ENCODE measurements around the gene NEGR1.

The NEGR1 gene

GRCh38 chr1:72281637-72282270 is 585 bp downstream of the NEGR1 start:
- in situ Hi-C loops (cut with MboI; ENCODE audit: low pct_unique_long_range_greater_than_20kb, low sequenced_read_pairs, unreplicated experiment): no loop called here
- TF ChIP-seq, protein P1, sequence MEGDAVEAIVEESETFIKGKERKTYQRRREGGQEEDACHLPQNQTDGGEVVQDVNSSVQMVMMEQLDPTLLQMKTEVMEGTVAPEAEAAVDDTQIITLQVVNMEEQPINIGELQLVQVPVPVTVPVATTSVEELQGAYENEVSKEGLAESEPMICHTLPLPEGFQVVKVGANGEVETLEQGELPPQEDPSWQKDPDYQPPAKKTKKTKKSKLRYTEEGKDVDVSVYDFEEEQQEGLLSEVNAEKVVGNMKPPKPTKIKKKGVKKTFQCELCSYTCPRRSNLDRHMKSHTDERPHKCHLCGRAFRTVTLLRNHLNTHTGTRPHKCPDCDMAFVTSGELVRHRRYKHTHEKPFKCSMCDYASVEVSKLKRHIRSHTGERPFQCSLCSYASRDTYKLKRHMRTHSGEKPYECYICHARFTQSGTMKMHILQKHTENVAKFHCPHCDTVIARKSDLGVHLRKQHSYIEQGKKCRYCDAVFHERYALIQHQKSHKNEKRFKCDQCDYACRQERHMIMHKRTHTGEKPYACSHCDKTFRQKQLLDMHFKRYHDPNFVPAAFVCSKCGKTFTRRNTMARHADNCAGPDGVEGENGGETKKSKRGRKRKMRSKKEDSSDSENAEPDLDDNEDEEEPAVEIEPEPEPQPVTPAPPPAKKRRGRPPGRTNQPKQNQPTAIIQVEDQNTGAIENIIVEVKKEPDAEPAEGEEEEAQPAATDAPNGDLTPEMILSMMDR (IDR thresholded peaks at IDR 0.05; ENCODE audit: extremely low read depth, insufficient read depth, missing control alignments): no peak
- no peak for DNase-seq (ENCODE audit: low spot score)

DNA sequence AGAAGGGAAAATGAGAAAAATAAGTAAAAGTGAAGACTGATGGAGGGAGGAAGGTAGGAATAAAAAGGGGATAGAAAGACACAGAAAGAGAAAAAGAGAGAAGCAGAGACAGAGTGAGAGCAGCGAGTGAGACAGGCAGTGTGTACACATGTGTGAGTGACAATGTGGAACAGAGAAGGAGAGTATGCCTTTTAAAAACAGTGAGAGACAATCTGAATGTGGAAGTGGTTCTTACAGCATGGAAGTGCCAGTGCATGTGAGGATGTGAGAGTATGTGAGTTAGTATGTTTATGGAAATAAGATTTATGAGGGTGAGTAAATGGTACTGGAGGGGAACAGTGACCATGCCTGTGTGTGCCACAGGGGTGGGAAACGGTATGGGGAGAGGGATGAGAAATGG is 1.2 kb downstream of the NEGR1 start:
- in situ Hi-C loops (cut with MboI; ENCODE audit: low pct_unique_long_range_greater_than_20kb, low sequenced_read_pairs, unreplicated experiment): no loop called here
- TF ChIP-seq, protein P1 (IDR thresholded peaks at IDR 0.05; ENCODE audit: extremely low read depth, insufficient read depth, missing control alignments): no peak

DNA sequence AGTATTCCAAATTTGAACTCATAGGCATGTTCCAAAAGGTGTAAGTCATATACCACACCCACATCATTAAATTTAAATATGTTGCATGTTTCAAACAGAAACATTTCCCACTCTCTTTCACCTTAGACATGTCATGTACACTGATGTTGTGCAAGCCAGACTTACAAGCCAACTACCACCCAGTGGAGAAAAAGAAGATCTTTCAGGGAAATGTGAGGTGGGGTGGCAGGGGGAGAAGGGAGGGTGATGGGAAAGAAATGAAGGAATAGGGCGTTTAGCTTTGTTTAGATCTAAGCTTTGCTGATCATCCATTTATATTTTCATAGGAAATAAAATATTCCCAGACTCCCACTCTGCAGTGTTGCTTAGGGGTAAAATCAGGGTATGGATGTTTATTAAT is 1.6 kb downstream of the NEGR1 start:
- TF ChIP-seq, protein P1 (IDR thresholded peaks at IDR 0.05; ENCODE audit: extremely low read depth, insufficient read depth, missing control alignments): no peak
- no peak for DNase-seq (ENCODE audit: low spot score)
- in situ Hi-C loops (cut with MboI; ENCODE audit: low pct_unique_long_range_greater_than_20kb, low sequenced_read_pairs, unreplicated experiment): no loop called here

More for the DNA sequence above, 1.2 kb downstream of the NEGR1 start:
- no peak for DNase-seq (ENCODE audit: low spot score)

GRCh38 chr1:72280131-72280530 is 2.2 kb downstream of the NEGR1 start:
- no peak for DNase-seq (ENCODE audit: low spot score)
- TF ChIP-seq, protein P1 (IDR thresholded peaks at IDR 0.05; ENCODE audit: extremely low read depth, insufficient read depth, missing control alignments): no peak
- in situ Hi-C loops (cut with MboI; ENCODE audit: low pct_unique_long_range_greater_than_20kb, low sequenced_read_pairs, unreplicated experiment): no loop called here

- in situ Hi-C loops (cut with MboI; ENCODE audit: low pct_unique_long_range_greater_than_20kb, low sequenced_read_pairs, unreplicated experiment): no loop called here
- DNase-seq (ENCODE audit: low spot score): no peak
- TF ChIP-seq, protein P1 (IDR thresholded peaks at IDR 0.05; ENCODE audit: extremely low read depth, insufficient read depth, missing control alignments): no peak
These were observed 3.9 kb downstream of the NEGR1 start for GRCh38 chr1:72278461-72278860.

GRCh38 chr1:72271555-72272085 is 10.7 kb downstream of the NEGR1 start:
- in situ Hi-C loops (cut with MboI; ENCODE audit: low pct_unique_long_range_greater_than_20kb, low sequenced_read_pairs, unreplicated experiment): no loop called here
- TF ChIP-seq, protein P1 (IDR thresholded peaks at IDR 0.05; ENCODE audit: extremely low read depth, insufficient read depth, missing control alignments): no peak
- no peak for DNase-seq (ENCODE audit: low spot score)

Measured in GM13977 (cell line).